NCI-H2196 (cell line): ENCODE data around the gene TMEM156.
"Not testable (repeated sequence)": the region's sequence is repeated elsewhere in the genome, so short reads cannot be mapped to it uniquely, and the experiment has no call there.

Experiments
- DNase-seq: peaks from one replicate; lab custom pipeline; 2025; ENCODE audit not compliant: unreplicated experiment; lab: John Stamatoyannopoulos, UW

TMEM156 gene

DNA sequence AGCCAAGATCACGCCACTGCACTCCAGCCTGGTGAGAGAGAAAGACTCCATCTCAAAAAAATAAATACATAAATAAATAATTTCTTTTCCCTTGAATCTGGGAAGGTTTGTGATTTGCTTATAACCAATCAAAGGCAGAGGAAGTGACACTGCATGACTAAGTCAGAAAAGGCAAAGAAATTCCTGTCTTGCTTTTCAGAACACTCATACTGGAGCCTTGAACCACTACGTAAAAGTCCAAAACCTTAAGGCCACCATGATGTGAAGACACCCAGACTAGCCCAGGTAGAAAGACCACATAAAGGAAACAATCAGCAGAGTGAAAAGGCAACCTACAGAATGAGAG lies 36.6 kb downstream of the TMEM156 start:
- no peak for DNase-seq

- no peak for DNase-seq
Measured at GRCh38 chr4:38994135-38994534, 38.1 kb downstream of the TMEM156 start.

GRCh38 chr4:38993683-38994082 lies 38.5 kb downstream of the TMEM156 start:
- DNase-seq: no peak

GRCh38 chr4:38990241-38990640 lies 42.0 kb downstream of the TMEM156 start:
- no peak for DNase-seq

DNA sequence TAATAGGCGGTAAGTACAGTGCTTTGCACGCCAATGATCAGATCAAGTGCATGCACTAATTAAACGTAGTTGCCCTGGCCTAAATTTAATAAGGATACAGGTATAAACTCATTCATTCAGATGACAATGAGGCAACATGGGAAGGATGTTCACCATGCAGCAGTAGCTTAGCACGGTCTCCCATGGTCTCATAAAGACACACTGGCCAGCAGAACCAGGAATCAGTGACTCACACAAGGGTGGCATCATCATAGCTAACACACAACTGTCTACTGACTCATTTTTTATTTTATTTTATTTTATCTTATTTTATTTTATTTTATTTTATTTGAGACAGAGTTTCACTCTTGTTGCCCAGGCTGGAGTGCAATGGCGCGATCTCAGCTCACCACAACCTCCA lies 42.7 kb downstream of the TMEM156 start:
- DNase-seq: no peak

- not testable (repeated sequence) for DNase-seq
Measured at GRCh38 chr4:38988353-38988752, 43.9 kb downstream of the TMEM156 start.

GRCh38 chr4:38987491-38987890 lies 44.7 kb downstream of the TMEM156 start:
- no peak for DNase-seq

- no peak for DNase-seq
Measured at GRCh38 chr4:38985410-38986100, 46.7 kb downstream of the TMEM156 start.

DNA sequence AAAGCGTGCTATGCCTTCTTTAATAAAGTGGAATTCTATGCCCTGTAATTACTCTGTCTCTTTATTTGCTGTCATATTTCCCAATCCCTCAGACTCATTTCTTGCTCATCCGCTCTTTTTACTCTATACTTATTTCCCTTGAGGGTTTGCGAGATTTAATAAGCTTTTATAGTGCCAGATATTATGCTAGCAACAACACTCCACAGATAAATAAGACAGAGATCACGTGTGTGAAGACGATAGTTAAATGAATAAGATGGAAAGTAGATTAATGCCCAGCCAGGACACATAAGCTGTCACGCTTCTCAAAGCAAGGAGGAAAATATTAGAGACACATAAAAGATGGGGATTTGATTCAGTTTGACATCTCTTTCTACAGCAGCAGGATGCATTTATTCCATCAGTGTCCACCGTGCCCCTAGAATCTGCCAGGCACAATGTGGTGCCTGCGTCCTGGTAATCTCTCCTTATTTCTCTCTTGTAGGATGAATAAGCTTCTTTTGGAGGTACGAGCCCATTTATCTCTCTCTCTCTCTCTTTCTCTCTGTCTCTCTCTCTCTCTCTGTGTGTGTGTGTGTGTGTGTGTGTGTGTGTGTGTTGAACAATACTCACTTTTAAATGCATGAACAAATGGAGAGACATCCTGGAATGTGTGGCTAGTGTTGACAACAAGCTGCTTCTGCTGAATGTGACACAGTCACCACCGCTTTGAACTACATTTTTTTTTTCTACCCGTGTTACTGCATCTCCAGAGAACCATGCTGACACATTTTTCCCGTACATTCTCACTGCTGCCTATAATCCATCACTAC lies 48.2 kb downstream of the TMEM156 start:
- DNase-seq: no peak

DNA sequence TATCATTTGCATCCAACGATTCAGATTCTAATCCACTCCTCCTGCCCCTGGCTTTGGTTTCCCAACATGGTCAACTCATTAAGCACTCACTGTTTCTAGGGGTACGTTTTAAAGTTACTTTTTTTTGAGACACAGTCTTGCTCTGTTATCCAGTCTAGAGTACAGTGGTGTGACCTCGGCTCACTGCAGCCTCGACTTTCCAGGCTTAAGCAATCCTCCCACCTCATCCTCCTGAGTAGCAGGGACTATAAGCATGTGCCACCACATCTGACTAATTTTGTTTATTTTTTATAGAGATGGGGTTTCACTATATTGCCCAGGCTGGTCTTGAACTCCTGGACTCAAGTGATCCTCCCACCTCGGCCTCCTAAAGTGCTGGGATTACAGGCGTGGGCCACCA lies 48.9 kb downstream of the TMEM156 start:
- DNase-seq: no peak

GRCh38 chr4:38982361-38983095 lies 49.7 kb downstream of the TMEM156 start:
- no peak for DNase-seq

GRCh38 chr4:38980903-38981676 lies 51.1 kb downstream of the TMEM156 start:
- DNase-seq: no peak

GRCh38 chr4:38979511-38980230 lies 52.5 kb downstream of the TMEM156 start:
- DNase-seq: no peak

- no peak for DNase-seq
Measured at GRCh38 chr4:38979081-38979480, 53.1 kb downstream of the TMEM156 start.

GRCh38 chr4:38976308-38976707 lies 55.9 kb downstream of the TMEM156 start:
- DNase-seq: no peak

DNA sequence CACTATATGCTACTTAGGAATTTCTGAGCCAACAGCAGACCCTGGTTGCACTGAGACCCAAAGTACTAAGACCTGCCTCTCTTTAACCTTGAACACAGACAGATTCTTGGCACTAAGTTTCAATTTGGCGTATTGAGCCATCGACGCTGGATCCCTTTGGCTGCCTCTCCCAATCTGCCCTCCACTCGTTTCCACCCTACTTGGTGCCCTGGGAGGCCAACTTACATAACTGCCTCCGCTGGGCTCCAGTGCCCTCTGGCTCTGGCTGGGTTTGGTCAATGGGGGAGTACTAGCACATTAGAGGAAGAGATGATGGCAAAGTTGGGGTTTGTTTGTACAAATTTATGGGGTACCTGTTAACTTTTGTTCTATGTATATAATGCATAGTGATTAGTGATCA lies 63.5 kb downstream of the TMEM156 start:
- no peak for DNase-seq

DNA sequence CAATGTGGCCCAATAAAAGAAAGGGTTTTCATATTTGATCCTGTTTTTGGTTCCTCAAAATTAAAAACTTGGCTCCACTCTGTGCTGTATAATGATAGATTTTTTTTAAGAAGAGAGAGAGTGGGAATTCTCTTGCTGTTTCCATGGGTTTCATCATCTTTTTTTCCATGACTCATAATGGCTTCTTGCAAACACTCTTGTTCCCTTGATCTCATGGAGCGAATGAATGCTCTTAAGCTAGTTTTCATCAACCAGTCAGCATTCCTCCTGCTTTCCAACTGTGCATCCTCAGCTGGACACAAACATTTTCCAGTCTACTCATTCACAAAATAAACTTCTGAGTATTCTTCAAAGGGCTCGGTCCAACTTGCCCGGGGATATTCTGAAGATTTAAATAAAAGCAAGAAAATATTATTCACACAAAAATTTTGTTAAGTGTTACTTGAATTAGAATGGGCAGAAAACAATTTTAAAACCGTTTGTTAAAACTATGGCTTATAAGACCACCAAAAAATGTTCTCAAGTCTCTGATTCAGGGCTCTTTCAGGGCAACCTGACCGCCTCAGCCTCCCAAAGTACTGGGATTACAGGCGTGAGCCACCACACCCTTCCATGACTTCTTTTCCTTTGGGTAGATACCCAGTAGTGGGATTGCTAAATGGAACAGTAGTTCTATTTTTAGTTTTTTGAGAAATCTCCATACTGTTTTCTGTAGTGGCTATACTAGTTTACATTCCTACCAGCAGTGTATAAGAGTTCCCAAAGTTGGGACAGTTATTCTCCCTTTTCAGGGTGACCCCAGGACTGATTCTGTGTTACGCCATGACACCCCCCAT lies 64.7 kb downstream of the TMEM156 start:
- no peak for DNase-seq

- no peak for DNase-seq
Measured at GRCh38 chr4:38965866-38966265, 66.3 kb downstream of the TMEM156 start.

- DNase-seq: no peak
Measured at GRCh38 chr4:38964942-38965775, 67.0 kb downstream of the TMEM156 start.
